Lung (tissue), 12 donors: Measurements from ENCODE around the gene KLHDC9. TPM values are rescaled to one million over a fixed set of nuclear protein-coding genes. Genes with fewer than 3 reads are reported as not detected.

Experiments
- ATAC-seq: fragments of 200-7000 bp; cut with Tn5 transposase; one replicate; pipeline ENCODE4 v1.9.1; 2020; ENCODE audit warnings: moderate number of reproducible peaks; ENCODE audit not compliant: insufficient read depth, low FRiP score
- DNase-seq, 3 donors: peaks; one replicate each; pipeline ENCODE4 v3.0.0-alpha.2; 2013 to 2017
- H3K27ac ChIP-seq, 2 donors: one replicate each; pipeline ENCODE4 v1.5.1; 2013; ENCODE audit warnings: mild to moderate bottlenecking in 2 of 2, moderate library complexity in 2 of 2, control low read depth in 1 of 2, inconsistent platforms in 1 of 2, low read depth in 1 of 2, low read length in 1 of 2
- H3K27me3 ChIP-seq, 3 donors: one replicate each; pipeline ENCODE4 v1.5.1; 2013; ENCODE audit warnings: low read length in 2 of 3; ENCODE audit not compliant: control insufficient read depth in 3 of 3, insufficient read depth in 3 of 3
- H3K36me3 ChIP-seq, 4 donors: one replicate each; pipeline ENCODE4 v1.5.1; 2013; ENCODE audit warnings: low read length in 4 of 4, mild to moderate bottlenecking in 1 of 4, moderate library complexity in 1 of 4; ENCODE audit not compliant: control insufficient read depth in 4 of 4, insufficient read depth in 4 of 4
- H3K4me1 ChIP-seq, 5 donors: one replicate each; pipeline ENCODE4 v1.5.1; 2013; ENCODE audit warnings: low read length in 5 of 5, mild to moderate bottlenecking in 2 of 5, moderate library complexity in 1 of 5; ENCODE audit not compliant: control insufficient read depth in 5 of 5, insufficient read depth in 5 of 5
- H3K4me3 ChIP-seq: one replicate; pipeline ENCODE4 v1.5.1; 2013; ENCODE audit warnings: mild to moderate bottlenecking, control low read depth, moderate library complexity
- H3K9ac ChIP-seq, 2 donors: one replicate each; pipeline ENCODE4 v1.5.1; 2013; ENCODE audit warnings: low read length in 2 of 2, control low read depth in 1 of 2; ENCODE audit not compliant: insufficient read depth in 1 of 2
- H3K9me3 ChIP-seq, 4 donors: one replicate each; pipeline ENCODE4 v1.5.1; 2013; ENCODE audit warnings: low read length in 3 of 4, mild to moderate bottlenecking in 1 of 4, moderate library complexity in 1 of 4; ENCODE audit not compliant: control insufficient read depth in 4 of 4, insufficient read depth in 3 of 4
- WGBS, 2 donors: extraction: QIAGEN DNeasy Blood & Tissue Kit; methylation state at CpG; one replicate each; pipeline ENCODE4 v1.1.7; 2013; 5-methylcytosine and 5-hydroxymethylcytosine counted together
- polyA plus RNA-seq, 2 donors: library from polyadenylated mRNA; stranded (reverse); fragments of 200-250 nt; gene quantifications; one replicate each; pipeline ENCODE4 v1.2.1, GENCODE V29; 2013
- total RNA-seq, 2 donors: library from RNA; depleted of rRNA in 1 of 2; stranded (reverse); fragments of >200 nt in 1 of 2; gene quantifications; one replicate each; pipeline ENCODE4 v1.2.1, GENCODE V29; 2014 to 2021
- TF ChIP-seq, protein P1 (sequence below): IDR thresholded peaks from 2 replicates; pipeline ENCODE4 v1.5.1; 2012; ENCODE audit warnings: mild to moderate bottlenecking; ENCODE audit errors: control extremely low read depth, extremely low read depth
- donor health status: control.
- donor health status: control.
- donor health status: Bipolar disorder and iron deficiency.
- donor health status: healthy.
- donor health status: DM: yes; HTN: yes; CAD: no.

The KLHDC9 gene
- total and polyA plus RNA-seq, 4 donors = 5.8 to 13.0 (median 7.8) TPM

DNA sequence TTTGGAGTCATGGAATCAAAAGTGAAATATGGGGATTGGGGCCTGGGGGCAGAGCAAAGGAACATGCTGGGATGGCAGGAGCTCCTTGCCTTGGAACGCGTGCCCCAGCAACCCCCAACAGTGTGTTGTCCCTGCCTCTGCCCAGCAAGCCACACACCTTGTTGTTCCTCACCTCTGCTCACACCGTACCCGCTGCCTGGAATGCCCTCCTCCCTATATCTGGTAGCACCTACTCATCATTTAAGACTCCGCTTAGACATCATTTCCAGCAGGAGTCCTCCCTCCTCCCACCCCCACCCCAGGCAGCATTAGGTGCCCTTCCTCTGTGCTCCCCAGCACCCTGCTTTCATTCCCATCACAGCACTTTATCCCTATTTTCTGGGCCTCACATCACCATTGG is 16.6 kb upstream of the KLHDC9 start:
- DNase-seq (no peak), ATAC-seq (no peak)
- Histone ChIP-seq H3K27ac (no peak overlapping the region), H3K4me3 (no peak overlapping the region), H3K9ac (no peak overlapping the region), H3K4me1 (peaks cover 0 to 8% (median 3%) of the 10 kb centered on the region in 5 donors), H3K36me3 (no peaks in the 10 kb centered on the region), H3K27me3 (peaks cover 0 to 6% (median 0%) of the 10 kb centered on the region in 3 donors), H3K9me3 (peaks cover 0 to 4% (median 0%) of the 10 kb centered on the region in 4 donors)
- TF ChIP-seq, protein P1, sequence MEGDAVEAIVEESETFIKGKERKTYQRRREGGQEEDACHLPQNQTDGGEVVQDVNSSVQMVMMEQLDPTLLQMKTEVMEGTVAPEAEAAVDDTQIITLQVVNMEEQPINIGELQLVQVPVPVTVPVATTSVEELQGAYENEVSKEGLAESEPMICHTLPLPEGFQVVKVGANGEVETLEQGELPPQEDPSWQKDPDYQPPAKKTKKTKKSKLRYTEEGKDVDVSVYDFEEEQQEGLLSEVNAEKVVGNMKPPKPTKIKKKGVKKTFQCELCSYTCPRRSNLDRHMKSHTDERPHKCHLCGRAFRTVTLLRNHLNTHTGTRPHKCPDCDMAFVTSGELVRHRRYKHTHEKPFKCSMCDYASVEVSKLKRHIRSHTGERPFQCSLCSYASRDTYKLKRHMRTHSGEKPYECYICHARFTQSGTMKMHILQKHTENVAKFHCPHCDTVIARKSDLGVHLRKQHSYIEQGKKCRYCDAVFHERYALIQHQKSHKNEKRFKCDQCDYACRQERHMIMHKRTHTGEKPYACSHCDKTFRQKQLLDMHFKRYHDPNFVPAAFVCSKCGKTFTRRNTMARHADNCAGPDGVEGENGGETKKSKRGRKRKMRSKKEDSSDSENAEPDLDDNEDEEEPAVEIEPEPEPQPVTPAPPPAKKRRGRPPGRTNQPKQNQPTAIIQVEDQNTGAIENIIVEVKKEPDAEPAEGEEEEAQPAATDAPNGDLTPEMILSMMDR = no peak
- 73 to 76% methylated on average over 5 of the region's 5 CpGs for WGBS, 2 donors

DNA sequence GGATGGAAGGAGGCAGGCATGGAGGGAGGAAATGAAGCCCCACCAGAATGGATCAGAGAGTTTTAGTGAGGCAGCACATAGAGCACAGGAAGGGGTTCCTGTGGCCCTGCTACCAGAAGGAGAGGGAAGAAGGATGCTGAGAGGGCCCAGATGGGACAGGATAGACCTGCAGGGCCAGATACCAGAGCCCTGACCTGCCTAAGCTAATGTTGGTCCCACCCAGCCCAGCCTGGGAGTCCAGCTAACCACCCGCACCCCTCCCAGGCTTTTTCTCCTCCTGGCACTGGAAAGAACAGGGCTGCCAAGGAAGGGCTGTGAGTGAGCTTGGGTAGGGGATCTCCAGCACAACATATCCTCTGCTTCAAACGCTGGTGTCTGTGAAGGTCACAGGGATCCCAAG is 15.7 kb upstream of the KLHDC9 start:
- Histone ChIP-seq H3K4me3 (no peak overlapping the region), H3K27ac (peak overlapping the region in 1 of 2 donors; percentile 71)
- 83 to 84% methylated on average over 2 of the region's 2 CpGs for WGBS, 2 donors

DNA sequence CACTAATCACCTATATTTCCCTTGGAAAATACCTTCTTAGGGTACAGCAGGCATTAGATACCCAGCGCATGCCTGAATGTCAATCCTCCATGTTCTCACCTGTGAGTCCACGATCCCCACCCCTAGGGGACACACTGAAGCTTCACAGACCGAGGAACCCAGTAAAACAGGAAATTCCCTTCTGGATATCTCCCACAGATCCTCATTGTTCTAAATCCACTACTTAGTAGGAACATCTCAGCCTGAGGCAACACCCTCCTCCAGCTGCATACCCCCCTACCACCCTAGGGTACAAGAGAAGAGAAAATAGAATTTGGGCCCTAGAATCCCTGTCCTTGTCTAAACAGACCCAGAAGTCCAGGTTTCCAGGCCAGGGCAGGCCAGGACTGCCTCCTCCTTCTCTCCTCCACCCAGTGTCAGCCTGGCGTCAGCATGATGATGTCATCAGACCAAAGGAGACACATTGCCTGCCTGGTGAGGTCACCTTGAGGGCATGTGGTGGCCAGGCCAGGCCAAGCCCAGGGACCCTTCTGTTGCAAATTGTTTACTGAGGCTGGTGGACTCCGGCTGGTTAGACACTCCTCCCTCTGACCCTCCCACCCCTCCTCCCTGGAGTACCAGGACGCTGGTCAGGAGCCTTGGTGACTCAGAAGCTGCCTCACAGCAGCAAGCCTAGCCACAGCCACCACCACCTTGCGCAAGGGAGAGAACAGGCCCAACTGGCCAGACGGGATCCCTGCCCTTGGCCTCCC is 15.0 kb upstream of the KLHDC9 start:
- TF ChIP-seq, protein P1 = no peak
- Histone ChIP-seq H3K27ac (peak overlapping the region in 1 of 2 donors; percentile 71), H3K9me3 (peaks cover 0 to 4% (median 0%) of the 10 kb centered on the region in 4 donors), H3K27me3 (peaks cover 0 to 6% (median 0%) of the 10 kb centered on the region in 3 donors), H3K9ac (no peak overlapping the region), H3K36me3 (no peaks in the 10 kb centered on the region), H3K4me1 (peaks cover 0 to 8% (median 3%) of the 10 kb centered on the region in 5 donors), H3K4me3 (no peak overlapping the region)
- peak; percentile 94 for ATAC-seq
- DNase-seq = peak; percentile 45 to 70 (median 66)
- WGBS, 2 donors = 45 to 46% methylated on average over 7 to 8 of the region's 8 CpGs

More for the DNA sequence above, 15.7 kb upstream of the KLHDC9 start:
- no peak overlapping the region for H3K9ac ChIP-seq
- peaks cover 0 to 4% (median 0%) of the 10 kb centered on the region in 4 donors for H3K9me3 ChIP-seq
- no peak for ATAC-seq
- peaks cover 0 to 6% (median 0%) of the 10 kb centered on the region in 3 donors for H3K27me3 ChIP-seq
- peaks cover 0 to 8% (median 3%) of the 10 kb centered on the region in 5 donors for H3K4me1 ChIP-seq
- TF ChIP-seq, protein P1 = no peak
- no peak for DNase-seq
- H3K36me3 ChIP-seq = no peaks in the 10 kb centered on the region
